Smooth muscle cell (in vitro differentiated cells): ENCODE results near the gene CTCFL. TPM values are rescaled to one million over a fixed set of nuclear protein-coding genes. Genes with fewer than 3 reads are reported as not detected.

ENCODE experiments used
- DNase-seq: peaks from one replicate; lab custom pipeline; 2025; ENCODE audit not compliant: unreplicated experiment; lab: John Stamatoyannopoulos, UW
- H2AFZ ChIP-seq: fragments of 200-600 bp; sonication (generic); 2 replicates; pipeline ENCODE4 v1.6.0; 2016; ENCODE audit warnings: antibody characterized with exemption, low read depth, mild to moderate bottlenecking
- H3F3A ChIP-seq: fragments of 200-600 bp; sonication (generic); 2 replicates; pipeline ENCODE4 v1.6.0; 2017; ENCODE audit warnings: antibody characterized with exemption, low read depth
- H3K27ac ChIP-seq: fragments of 200-600 bp; sonication (generic); 2 replicates; pipeline ENCODE4 v1.5.1; 2016; ENCODE audit warnings: low read depth, mild to moderate bottlenecking
- H3K27me3 ChIP-seq: fragments of 200-600 bp; sonication (generic); 2 replicates; pipeline ENCODE4 v1.6.1; 2016; ENCODE audit warnings: low read depth, mild to moderate bottlenecking
- H3K36me3 ChIP-seq: fragments of 200-600 bp; sonication (generic); 2 replicates; pipeline ENCODE4 v1.5.1; 2016; ENCODE audit warnings: low read depth
- H3K4me1 ChIP-seq: fragments of 200-600 bp; sonication (generic); 2 replicates; pipeline ENCODE4 v1.5.1; 2016; ENCODE audit warnings: low read depth
- H3K4me2 ChIP-seq: fragments of 200-600 bp; sonication (generic); 2 replicates; pipeline ENCODE4 v1.6.0; 2016; ENCODE audit warnings: mild to moderate bottlenecking
- H3K4me3 ChIP-seq: fragments of 200-600 bp; sonication (generic); 2 replicates; pipeline ENCODE4 v1.5.1; 2016; ENCODE audit warnings: mild to moderate bottlenecking
- H3K79me2 ChIP-seq: fragments of 200-600 bp; sonication (generic); 2 replicates; pipeline ENCODE4 v1.6.0; 2016; ENCODE audit warnings: low read depth, mild to moderate bottlenecking
- H3K9ac ChIP-seq: fragments of 200-600 bp; sonication (generic); 2 replicates; pipeline ENCODE4 v1.6.0; 2016; ENCODE audit warnings: low read depth
- H3K9me3 ChIP-seq: fragments of 200-600 bp; sonication (generic); replicated peaks from 2 replicates; pipeline ENCODE4 v1.5.1; 2016; ENCODE audit warnings: low read depth
- H4K20me1 ChIP-seq: fragments of 200-600 bp; sonication (generic); 2 replicates; pipeline ENCODE4 v1.6.0; 2016; ENCODE audit warnings: low read depth
- CTCF ChIP-seq: fragments of 200-600 bp; sonication (generic); IDR thresholded peaks from 2 replicates; pipeline ENCODE4 v1.5.1; 2017; ENCODE audit warnings: borderline replicate concordance, mild to moderate bottlenecking, antibody characterized with exemption; ENCODE audit not compliant: insufficient read depth, poor library complexity, severe bottlenecking
- WGBS: methylation state at CpG from one replicate; pipeline ENCODE4 v1.1.7; 2016; ENCODE audit warnings: low lambda C conversion rate; 5-methylcytosine and 5-hydroxymethylcytosine counted together
- polyA plus RNA-seq: library from polyadenylated mRNA; unstranded; fragments of >200 nt; fragmentation: Nextera tagmentation; extraction: Ambion mirVana; gene quantifications from 2 replicates; pipeline ENCODE4 v1.2.1, GENCODE V29; 2016
- total RNA-seq: library from RNA; depleted of rRNA; stranded (reverse); fragments of >200 nt; gene quantifications from 2 replicates; pipeline ENCODE4 v1.2.3, GENCODE V29; 2014

The CTCFL gene
- total and polyA plus RNA-seq, 2 experiments from 2014 or later = not detected

GRCh38 chr20:57450419-57450818 lies 74.5 kb downstream of the CTCFL start:
- DNase-seq = peak; percentile 20
- 37% methylated on average over 12 of the region's 12 CpGs for WGBS
- no peaks in the 10 kb centered on the region for H3F3A ChIP-seq

GRCh38 chr20:57449398-57450354 lies 75.3 kb downstream of the CTCFL start:
- no peak for TF ChIP-seq CTCF
- no peaks in the 10 kb centered on the region for H3K27me3 ChIP-seq
- no peak overlapping the region for H2AFZ ChIP-seq
- DNase-seq = no peak
- H3K4me3 ChIP-seq = no peak overlapping the region
- H4K20me1 ChIP-seq = no peaks in the 10 kb centered on the region
- WGBS = 85% methylated on average over 14 of the region's 14 CpGs
- no peak overlapping the region for H3K9ac ChIP-seq
- H3K36me3 ChIP-seq = no peaks in the 10 kb centered on the region
- H3K9me3 ChIP-seq = no peaks in the 10 kb centered on the region
- H3K79me2 ChIP-seq = no peaks in the 10 kb centered on the region
- H3K4me2 ChIP-seq = peak overlapping the region; percentile 42
- H3K4me1 ChIP-seq = no peaks in the 10 kb centered on the region
- no peaks in the 10 kb centered on the region for H3F3A ChIP-seq
- no peak overlapping the region for H3K27ac ChIP-seq

More at GRCh38 chr20:57450419-57450818, 74.5 kb downstream of the CTCFL start:
- H3K27ac ChIP-seq = no peak overlapping the region
- H3K4me3 ChIP-seq = no peak overlapping the region
- H3K36me3 ChIP-seq = no peaks in the 10 kb centered on the region
- TF ChIP-seq CTCF = no peak
- no peaks in the 10 kb centered on the region for H3K27me3 ChIP-seq
- no peaks in the 10 kb centered on the region for H4K20me1 ChIP-seq
- H3K9ac ChIP-seq = no peak overlapping the region
- no peaks in the 10 kb centered on the region for H3K79me2 ChIP-seq
- no peaks in the 10 kb centered on the region for H3K4me1 ChIP-seq
- no peak overlapping the region for H2AFZ ChIP-seq
- H3K9me3 ChIP-seq = no peaks in the 10 kb centered on the region
- H3K4me2 ChIP-seq = peak overlapping the region; percentile 42

- DNase-seq = no peak
- 78% methylated on average over 9 of the region's 9 CpGs for WGBS
These were observed 76.1 kb downstream of the CTCFL start for GRCh38 chr20:57448764-57449354.

More at GRCh38 chr20:57448764-57449354, 76.1 kb downstream of the CTCFL start:
- H2AFZ ChIP-seq = no peak overlapping the region
- H3K9ac ChIP-seq = no peak overlapping the region
- no peaks in the 10 kb centered on the region for H3K27me3 ChIP-seq
- H3K4me2 ChIP-seq = no peak overlapping the region
- H3K79me2 ChIP-seq = no peaks in the 10 kb centered on the region
- H4K20me1 ChIP-seq = no peaks in the 10 kb centered on the region
- H3K9me3 ChIP-seq = no peaks in the 10 kb centered on the region
- no peaks in the 10 kb centered on the region for H3F3A ChIP-seq
- no peak overlapping the region for H3K27ac ChIP-seq
- H3K4me3 ChIP-seq = no peak overlapping the region
- H3K36me3 ChIP-seq = no peaks in the 10 kb centered on the region
- TF ChIP-seq CTCF = no peak
- no peaks in the 10 kb centered on the region for H3K4me1 ChIP-seq

Other genes with a start within 250 kb of the CTCFL start
- gene SPO11, start 195.3 kb downstream of the CTCFL start, total RNA-seq = not detected in 2 replicates
- not detected in 2 replicates for gene SPO11, start 195.3 kb downstream of the CTCFL start, polyA plus RNA-seq
- 34.9 and 35.6 TPM in 2 replicates for gene RAE1, start 173.9 kb downstream of the CTCFL start, total RNA-seq
- 53.5 and 61.7 TPM in 2 replicates for gene RAE1, start 173.9 kb downstream of the CTCFL start, polyA plus RNA-seq
- gene RBM38, start 133.7 kb downstream of the CTCFL start, total RNA-seq = 12.7 and 15.2 TPM in 2 replicates
- gene RBM38, start 133.7 kb downstream of the CTCFL start, polyA plus RNA-seq = 12.0 and 15.7 TPM in 2 replicates
- gene PCK1, start 36.0 kb upstream of the CTCFL start, total RNA-seq = not detected in 2 replicates
- gene PCK1, start 36.0 kb upstream of the CTCFL start, polyA plus RNA-seq = not detected in 2 replicates
- gene ZBP1, start 95.3 kb upstream of the CTCFL start, total RNA-seq = not detected in 2 replicates
- gene ZBP1, start 95.3 kb upstream of the CTCFL start, polyA plus RNA-seq = 0.50 TPM in 1 of 2 replicates, not detected in the other
- 26.6 and 37.2 TPM in 2 replicates for gene PMEPA1, start 184.9 kb upstream of the CTCFL start, total RNA-seq
- gene PMEPA1, start 184.9 kb upstream of the CTCFL start, polyA plus RNA-seq = 81.9 and 143 TPM in 2 replicates